DMS114 treated with DMSO at 0.1 percent for 48 hours (cell line): ENCODE data around the gene NBEAL2.

Experiments used
- DNase-seq: peaks from one replicate; lab custom pipeline; 2025; ENCODE audit not compliant: unreplicated experiment; lab: John Stamatoyannopoulos, UW

Gene NBEAL2, protein sequence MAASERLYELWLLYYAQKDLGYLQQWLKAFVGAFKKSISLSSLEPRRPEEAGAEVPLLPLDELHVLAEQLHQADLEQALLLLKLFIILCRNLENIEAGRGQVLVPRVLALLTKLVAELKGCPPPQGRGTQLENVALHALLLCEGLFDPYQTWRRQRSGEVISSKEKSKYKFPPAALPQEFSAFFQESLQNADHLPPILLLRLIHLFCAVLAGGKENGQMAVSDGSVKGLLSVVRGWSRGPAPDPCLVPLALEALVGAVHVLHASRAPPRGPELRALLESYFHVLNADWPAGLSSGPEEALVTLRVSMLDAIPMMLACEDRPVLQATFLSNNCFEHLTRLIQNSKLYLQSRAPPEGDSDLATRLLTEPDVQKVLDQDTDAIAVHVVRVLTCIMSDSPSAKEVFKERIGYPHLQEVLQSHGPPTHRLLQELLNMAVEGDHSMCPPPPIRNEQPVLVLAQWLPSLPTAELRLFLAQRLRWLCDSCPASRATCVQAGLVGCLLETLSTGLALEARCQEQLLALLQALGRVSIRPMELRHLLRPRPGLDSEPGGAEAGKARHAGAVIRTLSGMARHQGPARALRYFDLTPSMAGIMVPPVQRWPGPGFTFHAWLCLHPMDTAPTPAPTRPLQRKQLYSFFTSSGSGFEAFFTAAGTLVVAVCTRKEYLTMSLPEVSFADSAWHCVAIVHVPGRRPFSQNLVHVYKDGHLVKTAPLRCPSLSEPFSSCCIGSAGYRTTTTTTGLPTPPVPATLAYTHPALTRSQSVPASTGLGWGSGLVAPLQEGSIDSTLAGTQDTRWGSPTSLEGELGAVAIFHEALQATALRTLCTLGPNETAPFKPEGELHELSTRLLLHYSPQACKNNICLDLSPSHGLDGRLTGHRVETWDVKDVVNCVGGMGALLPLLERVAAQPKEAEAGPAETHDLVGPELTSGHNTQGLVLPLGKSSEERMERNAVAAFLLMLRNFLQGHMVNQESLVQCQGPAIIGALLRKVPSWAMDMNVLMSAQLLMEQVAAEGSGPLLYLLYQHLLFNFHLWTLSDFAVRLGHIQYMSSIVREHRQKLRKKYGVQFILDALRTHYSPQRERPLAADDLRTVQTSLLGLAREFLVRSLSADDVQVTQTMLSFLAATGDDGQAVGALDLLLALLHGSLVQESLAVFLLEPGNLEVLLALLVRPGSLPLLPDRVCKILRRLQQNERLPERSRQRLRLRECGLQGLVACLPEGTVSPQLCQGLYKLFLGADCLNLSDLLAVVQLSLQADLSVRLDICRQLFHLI (N-terminal part only)

DNA sequence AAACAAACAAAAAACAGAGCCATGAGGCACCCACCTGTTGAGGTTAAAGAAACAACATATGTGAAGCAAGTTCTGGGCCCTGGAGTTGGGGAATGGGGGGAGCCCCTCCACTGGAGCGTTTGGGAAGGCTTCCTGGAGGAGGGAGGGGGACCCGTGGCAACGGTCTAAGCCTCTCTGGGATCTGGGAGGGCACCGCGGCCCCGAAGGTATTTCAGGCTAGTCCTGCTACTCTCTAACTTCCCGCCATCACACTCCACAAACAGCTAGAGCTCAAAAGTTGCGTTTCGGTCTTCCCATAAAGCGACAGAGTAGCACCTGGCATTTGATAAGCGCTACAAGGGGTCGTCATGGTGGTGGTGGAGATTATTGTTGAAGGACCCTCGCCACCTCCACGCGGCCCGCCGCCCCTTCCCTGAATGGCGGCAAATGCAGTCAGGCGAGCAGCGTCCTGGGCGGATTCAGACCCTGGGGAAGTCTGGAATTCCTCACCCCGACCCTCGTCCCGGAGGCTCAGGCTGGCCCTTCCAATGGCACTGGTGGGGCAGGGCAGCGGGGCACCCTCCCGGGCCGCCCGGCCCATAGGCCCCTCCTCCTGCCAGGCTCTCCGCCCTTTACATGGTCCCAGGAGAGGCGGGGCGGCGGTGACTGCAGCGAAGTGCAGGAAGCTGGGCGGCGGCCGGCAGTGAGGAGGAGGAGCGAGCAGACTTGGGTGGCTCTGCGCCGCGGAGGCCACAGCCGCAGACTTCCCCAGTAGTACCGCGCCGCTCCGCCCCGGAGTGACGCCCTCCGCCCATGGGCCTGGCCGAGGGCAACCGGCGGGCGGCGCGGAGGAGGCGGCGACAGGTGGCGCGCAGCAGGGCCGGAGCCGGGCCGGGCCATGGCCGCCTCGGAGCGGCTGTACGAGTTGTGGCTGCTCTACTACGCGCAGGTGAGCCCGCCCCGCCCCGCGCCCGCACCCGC is at the start of gene NBEAL2:
Gene NBEAL2, plus strand, starts transcription at position 682 of the 960 bp plus-strand sequence. Its CDS starts 196 bp downstream, at position 878.
- peak; percentile 88 for DNase-seq

DNA sequence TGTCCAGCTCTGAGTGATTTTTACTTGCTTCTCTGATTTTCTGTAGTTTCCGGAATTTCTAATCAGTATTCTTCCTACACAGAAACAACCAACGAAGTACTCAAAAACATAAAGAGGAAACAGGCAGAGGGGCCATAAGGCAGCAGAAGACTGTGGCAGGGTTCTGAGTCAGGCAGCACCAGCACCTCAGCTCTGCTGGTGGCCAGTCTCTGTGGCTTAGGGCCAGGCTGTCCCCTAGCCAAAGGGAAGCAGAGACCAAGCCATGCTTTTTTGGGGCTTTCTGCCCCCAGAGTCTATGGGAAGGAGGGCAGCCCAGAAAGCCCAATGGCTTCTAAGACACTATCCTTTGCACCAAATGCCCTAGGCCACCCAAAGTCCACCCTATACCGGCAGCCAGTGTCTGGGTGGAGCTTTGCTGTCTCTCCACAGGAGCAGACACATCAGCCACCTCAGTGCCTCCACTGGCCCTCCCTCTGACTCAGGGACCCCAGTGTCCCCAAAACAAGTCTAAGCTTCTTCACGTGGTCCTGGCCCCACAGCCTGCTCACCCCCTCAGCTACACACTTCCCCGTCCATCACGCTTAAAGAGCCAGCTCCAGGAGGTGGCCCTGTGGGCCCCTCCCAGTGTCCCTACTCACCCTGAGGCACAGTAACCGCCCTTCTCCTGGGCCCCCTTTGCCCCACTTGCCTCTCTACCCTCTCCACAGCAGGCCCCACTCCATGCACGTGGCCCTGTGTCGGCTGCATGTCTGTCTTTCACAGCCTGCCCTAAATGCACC is 49.1 kb upstream of the NBEAL2 start:
- DNase-seq, result no peak

DNA sequence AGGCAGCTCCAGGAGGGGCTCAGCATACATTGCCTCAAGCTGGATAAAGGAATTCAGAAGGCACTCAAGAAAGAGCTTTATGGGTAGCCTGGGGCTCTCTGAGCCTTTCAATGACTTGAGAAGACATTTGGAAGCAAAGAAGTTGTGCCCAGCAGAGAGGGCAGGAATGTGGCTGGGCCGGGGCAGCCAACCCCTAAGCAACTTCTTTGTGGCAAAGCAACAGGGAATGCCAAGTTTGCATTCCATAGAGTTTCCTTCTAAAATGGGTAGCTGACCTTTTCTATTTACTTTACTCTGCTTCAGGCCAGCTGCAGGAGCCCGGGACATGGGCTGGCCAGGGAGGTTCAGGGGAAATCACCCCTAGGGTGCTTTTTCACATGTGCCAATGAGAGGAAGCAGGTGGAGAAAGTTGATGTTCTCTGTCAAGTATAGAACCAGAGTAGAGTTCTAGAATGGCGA is 48.5 kb upstream of the NBEAL2 start:
- DNase-seq, result no peak

DNA sequence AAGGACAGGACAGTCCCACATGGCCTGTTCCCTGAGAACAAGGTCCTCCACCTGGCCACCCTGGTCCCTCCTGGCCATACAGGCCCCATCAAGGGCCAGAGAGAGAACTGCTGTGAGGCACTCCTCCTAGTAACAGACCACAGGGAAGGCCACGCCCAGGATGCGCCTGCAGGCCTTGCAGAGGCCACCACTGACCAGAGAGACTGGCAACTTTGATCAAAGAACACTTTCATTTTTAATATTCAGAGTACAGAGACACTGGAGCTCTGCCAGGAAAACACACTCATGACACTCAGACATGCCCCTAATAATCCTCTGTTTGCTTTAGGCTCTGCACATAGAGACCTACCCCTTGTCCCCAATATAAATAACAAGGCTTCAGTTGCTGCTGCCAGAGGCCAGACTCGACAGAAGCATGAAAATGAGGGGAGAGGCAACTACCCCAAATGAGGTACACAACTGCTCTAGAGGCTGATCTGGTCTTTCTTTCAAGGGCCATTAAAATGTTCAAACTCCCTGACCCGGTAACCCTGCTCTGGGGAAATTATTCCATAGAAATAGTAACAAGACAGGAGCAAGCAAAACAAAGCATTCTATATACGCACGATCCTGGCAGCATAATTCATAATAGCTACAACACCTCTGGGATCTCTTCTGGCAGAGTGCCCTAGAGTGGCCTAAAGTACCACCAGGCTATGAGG is 47.7 kb upstream of the NBEAL2 start:
- no peak for DNase-seq

DNA sequence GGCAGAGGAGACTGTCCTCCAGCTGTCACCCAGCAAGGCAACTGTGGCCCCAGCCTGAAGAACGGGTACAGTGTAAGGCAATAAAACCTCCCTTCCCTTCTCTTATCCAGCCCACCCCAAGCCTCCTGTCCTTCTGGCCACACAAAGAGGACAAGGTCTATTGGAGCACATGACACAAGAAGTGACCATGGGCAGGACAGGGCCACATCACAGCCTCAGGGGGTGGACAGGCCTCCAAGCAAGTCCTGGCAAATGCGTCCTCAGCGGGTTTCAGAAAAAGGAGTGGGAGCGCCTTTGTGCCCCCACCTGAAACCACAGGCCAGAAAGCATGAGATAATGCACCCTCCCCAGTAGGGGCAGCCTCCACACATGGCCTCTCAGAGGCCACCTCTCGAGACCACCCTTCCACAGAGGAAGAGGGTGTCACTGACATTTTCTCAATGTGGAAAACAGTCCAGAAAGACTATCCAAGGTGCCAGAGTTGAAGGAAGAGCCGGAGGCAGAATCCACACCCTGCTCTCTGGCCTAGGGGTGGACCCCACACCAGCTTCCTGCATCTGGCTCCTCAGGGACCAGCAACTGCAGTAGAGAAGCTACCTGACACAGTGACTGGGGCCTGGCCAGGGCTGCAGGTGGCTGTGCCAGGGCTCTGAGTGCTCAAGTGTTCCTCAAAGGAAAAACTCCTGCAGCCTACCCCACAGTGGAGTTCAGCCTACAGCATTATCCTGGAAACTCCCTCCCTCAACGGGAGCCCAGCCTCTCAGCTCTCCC is 46.8 kb upstream of the NBEAL2 start:
- no peak for DNase-seq

DNA sequence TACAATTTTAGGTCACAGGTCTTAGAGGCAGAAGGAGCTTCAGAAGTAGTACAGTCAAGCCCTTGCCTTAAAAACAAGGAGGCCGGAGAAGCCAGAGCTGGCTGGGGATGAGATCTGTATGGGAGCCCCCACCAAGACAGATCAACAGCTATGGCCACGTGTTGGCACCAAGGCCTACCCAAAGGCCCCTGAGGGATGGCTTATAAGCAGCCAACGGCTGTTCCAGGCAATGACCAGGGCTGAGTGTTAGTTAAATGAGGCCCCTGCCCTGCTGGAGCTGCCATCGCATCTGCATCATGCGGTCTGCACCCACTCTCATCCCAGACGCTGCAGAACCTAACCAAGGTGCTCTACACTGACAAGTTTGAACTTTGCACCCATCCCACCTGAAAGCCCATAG is 46.2 kb upstream of the NBEAL2 start:
- DNase-seq, result no peak

DNA sequence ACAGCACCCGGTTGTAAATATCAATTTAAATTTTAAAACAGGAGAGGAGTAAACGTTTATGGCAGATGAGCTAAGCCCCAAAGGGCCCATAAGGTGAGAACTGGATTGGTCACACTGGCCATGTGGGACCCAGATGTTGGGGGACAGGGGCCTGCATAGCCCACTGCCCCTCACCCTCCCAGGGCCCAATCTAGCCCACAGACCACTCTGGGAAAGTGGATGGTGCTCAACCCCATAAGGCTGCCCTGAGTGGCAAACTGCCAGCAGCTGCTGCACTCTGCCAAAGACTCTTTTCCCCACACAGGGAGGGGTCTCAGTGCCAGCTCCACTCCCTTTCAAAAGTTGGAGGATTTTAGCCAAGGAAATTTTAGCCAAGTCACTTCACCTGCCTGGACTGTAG is 45.4 kb upstream of the NBEAL2 start:
- no peak for DNase-seq

DNA sequence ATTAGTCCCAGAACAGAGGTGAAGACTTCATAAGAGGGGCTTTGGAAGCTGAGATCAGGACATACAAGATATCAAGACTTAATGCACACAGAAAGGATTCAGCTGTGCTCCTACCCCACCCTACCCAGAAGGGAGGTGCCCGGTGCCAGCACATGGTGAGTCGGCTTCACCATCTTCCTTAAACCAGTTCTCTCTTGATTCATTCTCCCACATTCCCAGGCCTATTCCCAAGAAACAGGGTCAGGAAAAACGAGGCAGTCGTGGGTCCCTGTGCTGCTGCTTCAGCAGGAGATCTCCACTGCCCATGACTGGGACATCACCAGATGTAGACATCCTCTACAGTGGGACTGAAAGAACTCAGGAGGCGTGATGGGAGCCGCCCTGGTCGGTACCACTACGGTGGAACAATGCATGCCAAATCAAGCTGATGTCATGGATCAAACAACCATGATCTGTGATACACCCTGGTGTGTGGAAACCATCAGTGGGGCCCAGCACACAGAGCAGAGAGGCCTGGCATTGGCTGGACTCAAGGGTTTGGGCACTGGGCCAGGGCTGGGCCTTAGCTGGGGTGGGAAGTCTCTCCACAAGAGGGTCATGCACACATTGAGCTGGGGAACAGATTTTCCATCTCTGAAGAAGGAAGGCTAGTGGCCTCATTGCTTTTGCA is 44.8 kb upstream of the NBEAL2 start:
- DNase-seq, result no peak

DNA sequence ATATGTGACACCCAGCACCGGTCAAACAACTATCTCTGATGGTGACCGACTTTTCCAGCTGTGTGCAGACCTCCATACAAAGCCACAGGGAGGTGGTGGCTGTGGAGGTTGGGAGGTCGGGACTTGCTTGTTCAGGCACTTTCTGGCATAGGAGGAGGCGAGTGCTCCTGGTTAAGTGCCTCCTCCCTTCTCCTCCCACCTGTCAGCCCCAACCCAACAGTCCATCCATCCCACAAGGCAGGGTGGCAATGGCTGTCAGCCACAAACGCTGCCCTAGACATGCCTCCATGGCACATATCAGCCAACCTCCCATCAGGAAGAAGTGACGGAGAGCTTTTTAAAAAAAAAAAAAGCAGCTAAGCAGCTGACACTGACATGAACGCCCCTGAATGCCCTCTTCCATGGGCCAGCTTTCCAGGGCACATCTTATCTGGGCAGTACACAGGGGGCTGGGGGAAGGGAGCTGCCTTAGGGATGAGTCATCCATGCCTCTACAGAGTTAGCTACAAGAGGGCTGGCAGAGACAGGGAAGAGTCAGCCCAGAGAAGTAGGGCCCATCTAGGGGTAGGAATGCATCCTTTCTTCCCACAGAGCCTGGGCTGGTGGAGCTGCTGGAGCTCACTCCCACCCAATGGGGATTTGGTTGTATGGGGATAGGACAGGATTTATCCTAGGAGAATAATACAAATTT is 44.2 kb upstream of the NBEAL2 start:
- DNase-seq, result no peak

DNA sequence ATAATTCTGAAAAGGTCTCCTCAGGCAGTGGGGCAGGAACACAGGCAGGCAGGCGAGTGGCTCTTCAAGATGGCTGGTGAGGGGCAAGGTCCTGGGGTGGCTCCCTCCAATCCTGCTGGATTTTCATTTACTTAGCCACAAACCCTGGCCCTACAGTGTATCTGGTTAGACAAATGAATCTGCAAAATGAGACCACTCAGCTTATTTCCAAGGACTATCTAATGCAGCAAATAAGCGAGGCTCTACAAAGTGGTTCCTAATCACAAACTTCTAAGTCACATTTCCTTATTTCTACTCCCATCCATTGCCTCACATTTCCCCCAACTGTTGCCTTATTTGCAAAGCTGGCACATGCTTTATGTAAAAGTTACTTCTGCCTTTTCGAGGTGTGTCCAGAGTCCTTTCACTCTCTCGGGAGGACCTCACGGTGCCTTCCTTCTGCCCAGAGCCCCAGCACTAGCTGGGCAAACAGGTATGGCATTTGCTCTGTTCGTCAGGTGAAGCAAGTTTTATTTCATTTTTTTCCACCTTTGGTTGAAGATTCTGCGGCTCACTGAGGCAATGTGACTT is 43.4 kb upstream of the NBEAL2 start:
- DNase-seq, result no peak

DNA sequence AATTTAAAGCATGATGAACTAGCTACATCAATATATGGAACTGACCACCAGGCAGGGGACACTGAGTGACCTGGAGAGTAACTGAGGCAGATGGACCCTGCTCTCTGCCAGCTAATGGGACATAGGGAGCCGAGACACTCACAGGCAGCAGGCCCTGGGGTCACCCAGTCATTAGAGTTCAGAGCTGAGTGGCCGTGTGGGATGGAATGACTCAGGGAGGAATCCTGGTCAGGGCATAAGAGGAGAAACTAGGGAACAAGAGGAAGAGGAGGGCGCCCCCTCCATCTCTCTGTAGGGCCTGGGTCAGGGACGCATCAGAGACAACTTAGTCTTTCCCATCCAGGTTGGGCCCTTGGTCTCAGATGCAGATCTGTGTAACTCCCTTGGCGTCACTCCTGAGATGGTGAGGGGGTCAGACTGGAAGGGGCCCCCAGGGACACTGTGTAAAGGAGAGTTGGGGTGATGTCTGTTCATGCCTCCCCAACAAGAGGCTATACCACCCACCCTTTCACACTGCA is 42.7 kb upstream of the NBEAL2 start:
- no peak for DNase-seq

DNA sequence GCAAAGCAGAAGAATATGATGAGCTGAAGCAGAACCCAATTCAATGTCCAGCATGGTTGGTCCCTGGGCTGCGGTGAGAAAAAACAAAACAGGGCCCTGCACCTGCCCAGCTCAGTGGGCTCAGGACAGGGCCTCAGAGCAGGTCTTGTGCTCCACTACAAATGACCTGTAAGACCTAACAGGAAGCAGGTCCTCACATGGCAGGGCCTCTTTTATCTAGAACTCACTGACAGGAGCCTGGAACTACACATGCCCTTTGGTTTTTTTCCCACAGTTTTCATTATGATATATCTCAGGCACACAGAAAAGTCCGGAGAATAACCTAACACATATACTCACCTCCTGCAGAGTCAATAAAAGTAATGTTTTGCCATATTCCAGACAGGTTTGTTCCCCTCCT is 41.3 kb upstream of the NBEAL2 start:
- DNase-seq, result no peak

DNA sequence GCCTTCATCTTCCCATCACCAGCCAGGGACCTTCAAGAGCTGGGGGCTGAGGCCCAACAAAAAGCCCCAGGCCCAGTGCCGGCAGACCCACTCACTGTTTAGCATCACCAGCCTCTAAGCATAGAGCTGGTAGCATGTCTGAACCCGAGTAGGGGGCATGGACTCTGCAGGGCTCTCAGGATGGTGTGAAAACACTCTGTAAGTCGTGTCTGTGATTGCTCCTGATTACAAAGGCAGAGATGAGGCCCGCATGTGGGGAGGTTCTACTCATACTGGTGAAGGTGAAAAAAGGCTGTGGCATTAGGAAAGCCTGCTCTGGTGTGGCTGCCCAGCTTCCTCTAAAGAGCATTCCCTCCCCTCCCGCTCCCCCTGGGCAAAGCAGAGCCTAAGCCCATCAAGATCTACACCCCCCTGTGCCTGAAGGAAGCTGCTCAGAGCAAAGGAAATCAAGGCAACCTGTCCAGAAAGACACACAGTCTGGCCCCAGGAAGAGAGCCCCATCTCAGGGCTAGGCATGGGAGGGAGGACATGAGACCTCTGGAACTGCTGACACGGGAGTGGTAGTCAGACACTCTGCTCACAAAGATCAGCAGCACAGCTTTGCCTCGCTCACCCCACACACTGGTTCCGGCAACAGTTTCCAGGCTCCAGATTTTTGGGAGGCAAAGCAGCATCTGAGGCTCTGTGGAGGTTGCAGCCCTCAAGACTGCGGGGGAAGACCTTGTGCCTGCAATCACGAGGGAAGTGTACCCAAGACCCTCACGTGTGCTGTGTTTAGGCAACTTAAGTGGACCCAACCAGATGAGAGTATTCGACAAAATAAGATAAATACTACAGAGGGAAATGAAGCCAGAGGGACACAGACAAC is 39.7 kb upstream of the NBEAL2 start:
- DNase-seq, result no peak

DNA sequence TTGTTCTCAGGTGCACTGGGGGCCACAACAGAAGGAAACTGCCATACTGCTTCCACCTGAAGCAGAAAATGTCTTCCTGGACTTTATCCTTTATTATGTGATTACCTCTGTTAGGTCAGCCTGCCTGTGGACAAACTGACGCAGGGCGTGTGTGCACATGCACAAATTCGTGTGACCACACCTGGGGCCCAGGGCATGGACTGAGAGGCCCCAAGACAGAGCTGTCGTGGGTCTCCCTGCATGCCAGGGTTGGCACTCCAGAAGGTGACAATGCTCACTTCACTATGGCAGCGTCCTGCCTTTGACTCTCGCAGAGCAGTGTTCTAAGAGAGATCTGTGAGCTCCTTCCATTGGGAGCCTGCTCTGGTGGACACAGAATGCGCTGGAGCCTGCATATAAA is 37.4 kb upstream of the NBEAL2 start:
- no peak for DNase-seq

DNA sequence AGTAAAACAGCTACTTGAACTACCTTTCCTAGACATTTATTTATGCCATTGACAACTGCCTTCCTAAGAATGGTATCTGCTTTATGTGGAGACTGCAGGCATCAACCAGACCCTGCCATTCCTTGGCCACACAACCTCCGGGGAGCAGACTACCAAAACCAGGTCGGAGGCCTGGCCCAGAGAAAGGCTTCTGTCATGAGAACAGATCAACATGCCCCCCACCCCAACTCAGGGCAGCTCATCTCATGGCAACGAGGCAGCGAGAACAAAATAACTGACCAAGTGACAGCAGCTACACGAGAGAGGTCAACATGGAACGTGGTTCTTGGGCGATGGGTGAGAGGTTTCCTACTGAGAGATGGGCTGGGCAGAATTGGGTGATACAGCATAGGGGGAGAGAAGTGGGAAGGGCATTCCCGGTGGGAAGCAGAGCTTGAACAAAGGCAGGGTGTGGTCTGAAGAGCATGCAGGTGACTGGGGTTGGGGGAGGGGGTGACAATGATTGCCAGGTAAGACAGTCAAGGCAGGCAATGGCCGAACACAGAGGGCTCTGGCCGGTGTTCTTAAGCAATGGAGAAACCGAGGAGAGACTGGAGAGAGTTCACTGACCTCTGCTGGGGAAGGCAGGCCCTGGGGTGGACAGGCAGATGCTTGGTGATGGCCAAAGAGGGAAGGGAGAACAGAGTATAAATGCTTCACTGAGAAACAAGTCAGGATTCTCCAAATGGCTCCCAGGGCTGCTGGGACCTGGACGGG is 36.8 kb upstream of the NBEAL2 start:
- no peak for DNase-seq
